Neural cell (in vitro differentiated cells): ENCODE data around the gene MS4A1.

Source experiments
- CTCF ChIP-seq: fragments of 450-650 bp; IDR thresholded peaks from 2 replicates; pipeline ENCODE4 v1.5.1; 2014; ENCODE audit warnings: antibody characterized with exemption, mild to moderate bottlenecking, moderate library complexity; ENCODE audit not compliant: poor library complexity, severe bottlenecking
- EZH2 ChIP-seq: fragments of 200-600, 300-800 bp; shearing (Covaris generic), sonication (generic); IDR thresholded peaks from 2 replicates; pipeline ENCODE4 v1.6.1; 2014; ENCODE audit warnings: antibody characterized with exemption, low read length, borderline replicate concordance, mild to moderate bottlenecking; ENCODE audit not compliant: insufficient read depth, poor library complexity, severe bottlenecking
- MXI1 ChIP-seq: fragments of 450-650 bp; conservative IDR thresholded peaks from 2 replicates; pipeline ENCODE4 v1.6.1; 2014; ENCODE audit warnings: antibody characterized with exemption, mild to moderate bottlenecking; ENCODE audit not compliant: poor library complexity, severe bottlenecking
- POLR2AphosphoS5 ChIP-seq: IDR thresholded peaks from 2 replicates; pipeline ENCODE4 v1.6.1; 2012
- RAD21 ChIP-seq: fragments of 450-650 bp; conservative IDR thresholded peaks from 2 replicates; pipeline ENCODE4 v1.6.1; 2014; ENCODE audit warnings: antibody characterized with exemption, mild to moderate bottlenecking, moderate library complexity
- REST ChIP-seq: IDR thresholded peaks from 2 replicates; pipeline ENCODE4 v1.6.1; 2012; ENCODE audit warnings: borderline replicate concordance
- SMC3 ChIP-seq: fragments of 450-650 bp; conservative IDR thresholded peaks from 2 replicates; pipeline ENCODE4 v1.6.1; 2014; ENCODE audit warnings: antibody characterized with exemption, mild to moderate bottlenecking, moderate library complexity; ENCODE audit not compliant: poor library complexity
- TAF1 ChIP-seq: IDR thresholded peaks from 2 replicates; pipeline ENCODE4 v1.6.1; 2012; ENCODE audit warnings: low read depth

GRCh38 chr11:60511393-60511792, 55.7 kb downstream of the MS4A1 start:
- TF ChIP-seq CTCF, result no peak
- no peak for TF ChIP-seq SMC3
- TF ChIP-seq TAF1, result no peak
- no peak for TF ChIP-seq REST
- no peak for TF ChIP-seq POLR2AphosphoS5
- TF ChIP-seq RAD21, result no peak
- no peak for TF ChIP-seq EZH2
- TF ChIP-seq MXI1, result no peak
